NB4 (cell line): Measurements from ENCODE around the gene FUOM.

Source experiments
- CTCF ChIP-seq: IDR thresholded peaks from one replicate; pipeline ENCODE4 v1.5.1; 2012; ENCODE audit warnings: low read depth, low read length
- MAX ChIP-seq: IDR thresholded peaks from 2 replicates; pipeline ENCODE4 v1.6.1; 2011; ENCODE audit warnings: low read depth, low read length
- MYC ChIP-seq: IDR thresholded peaks from 2 replicates; pipeline ENCODE4 v1.6.1; 2011; ENCODE audit warnings: low read depth, low read length
- POLR2A ChIP-seq: IDR thresholded peaks from 2 replicates; pipeline ENCODE4 v1.6.1; 2011; ENCODE audit warnings: mild to moderate bottlenecking; ENCODE audit not compliant: insufficient read length; ENCODE audit errors: extremely low read depth

GRCh38 chr10:133403784-133404183 is 46.0 kb upstream of the FUOM start:
- TF ChIP-seq CTCF = no peak
- TF ChIP-seq POLR2A = no peak
- no peak for TF ChIP-seq MAX
- TF ChIP-seq MYC = no peak
